Spleen (tissue), 7 donors: ENCODE measurements around the gene GALNT18.

Experiments used
- CTCF ChIP-seq, 11 experiments: fragments of 200-600 bp in 7 of 11; fragments of 450-650 bp in 4 of 11; sonication (generic) in 4 of 11; IDR thresholded peaks in 8 of 11; conservative IDR thresholded peaks in 3 of 11; 1 replicate in 7 of 11; 2 replicates in 4 of 11; pipeline versions ENCODE4 v1.4.0 to v1.8.0; 2016 to 2021; ENCODE audit warnings: antibody characterized with exemption in 11 of 11, inconsistent platforms in 4 of 11, mild to moderate bottlenecking in 1 of 11
- POLR2A ChIP-seq, 3 donors: fragments of 450-650 bp; IDR thresholded peaks; one replicate each; pipeline ENCODE4 v1.5.1; 2017; ENCODE audit warnings: antibody characterized with exemption in 3 of 3, mild to moderate bottlenecking in 1 of 3
- POLR2AphosphoS5 ChIP-seq, 3 donors: sonication (generic); formaldehyde crosslinking; IDR thresholded peaks; one replicate each; pipeline ENCODE4 v1.5.1; 2017; ENCODE audit warnings: antibody characterized with exemption in 3 of 3
- donor health status: DM: no; HTN: no; CAD: no; lungs with moderate emphysema.
- donor health status: DM: no; HTN: no; CAD: no.
- donor health status: DM: no; HTN: no; CAD: no.

GRCh38 chr11:11268706-11269105, 353.1 kb downstream of the GALNT18 start:
- TF ChIP-seq POLR2A (IDR thresholded peaks at IDR 0.05) (no peak), CTCF (IDR thresholded peaks at IDR 0.05 in 8 of 11, conservative IDR thresholded peaks at IDR 0.05 in 3 of 11) (no peak), POLR2AphosphoS5 (IDR thresholded peaks at IDR 0.05) (no peak)
